Kidney (tissue), 14 donors: ENCODE data around the gene P2RX6. TPM values are rescaled to one million over a fixed set of nuclear protein-coding genes. Genes with fewer than 3 reads are reported as not detected.

Experiments used
- DNase-seq, 5 donors: peaks; one replicate each; pipeline ENCODE4 v3.0.0-alpha.2; 2013 to 2020
- FAIRE-seq: peaks from 2 replicates; lab custom pipeline; 2012; peaks lifted over from hg19 to GRCh38; lab: Jason Lieb, UNC
- H3K27ac ChIP-seq, 2 donors: one replicate each; pipeline ENCODE4 v1.7.0; 2013; ENCODE audit warnings: low read depth in 2 of 2, low read length in 2 of 2, inconsistent platforms in 1 of 2
- H3K27me3 ChIP-seq: one replicate; pipeline ENCODE4 v1.7.1; 2013; ENCODE audit warnings: low read length, inconsistent platforms; ENCODE audit not compliant: control insufficient read depth, insufficient read depth
- H3K36me3 ChIP-seq, 3 donors: one replicate each; pipeline versions ENCODE4 v1.7.0 to v1.7.1; 2013; ENCODE audit warnings: low read length in 3 of 3, control low read depth in 1 of 3, inconsistent platforms in 1 of 3; ENCODE audit not compliant: insufficient read depth in 3 of 3, control insufficient read depth in 2 of 3
- H3K4me1 ChIP-seq, 3 donors: one replicate each; pipeline versions ENCODE4 v1.7.0 to v1.7.1; 2013; ENCODE audit warnings: low read length in 3 of 3, inconsistent platforms in 1 of 3, low read depth in 1 of 3; ENCODE audit not compliant: control insufficient read depth in 2 of 3, insufficient read depth in 2 of 3
- H3K4me3 ChIP-seq, 3 donors: one replicate each; pipeline versions ENCODE4 v1.7.0 to v1.8.1; 2013; ENCODE audit warnings: low read length in 3 of 3, control low read depth in 1 of 3, inconsistent platforms in 1 of 3
- H3K9ac ChIP-seq, 3 donors: one replicate each; pipeline versions ENCODE4 v1.7.0 to v1.7.1; 2013; ENCODE audit warnings: low read length in 3 of 3, control low read depth in 1 of 3, inconsistent platforms in 1 of 3
- H3K9me3 ChIP-seq, 3 donors: one replicate each; pipeline versions ENCODE4 v1.7.0 to v1.7.1; 2013; ENCODE audit warnings: low read length in 3 of 3, control low read depth in 1 of 3, inconsistent platforms in 1 of 3; ENCODE audit not compliant: control insufficient read depth in 2 of 3, insufficient read depth in 1 of 3
- intact Hi-C: fragments of 100-400 bp; cut with DNase I; formaldehyde crosslinking; loops from one replicate; pipeline ENCODE4 v1.11.1; 2022
- polyA plus RNA-seq: library from polyadenylated mRNA; stranded (reverse); fragments of 350-450 nt; fragmentation: Illumina TruSeq; extraction: RNeasy Lipid Tissue Mini Kit (QIAGEN cat#74804); gene quantifications from one replicate; pipeline ENCODE4 v1.2.3, GENCODE V29; 2014; ENCODE audit warnings: low read depth, low replicate concordance; ENCODE audit not compliant: insufficient read depth
- total RNA-seq: library from RNA; stranded (reverse); fragmentation: NEBNext Ultra II Directional; extraction: Animal tissue kit (Norgen Biotek cat#: 25700); gene quantifications from one replicate; pipeline ENCODE4 v1.2.1, GENCODE V29; 2021
- TF ChIP-seq, protein P1 (sequence below): IDR thresholded peaks from 3 replicates; pipeline ENCODE4 v1.5.1; 2012; ENCODE audit warnings: mild to moderate bottlenecking, moderate library complexity, borderline replicate concordance; ENCODE audit not compliant: insufficient read depth; ENCODE audit errors: extremely low read depth
- donor health status: control.
- donor health status: control.
- donor health status: control.
- donor health status: control.
- donor health status: control.
- donor health status: DM: yes; HTN: yes; CAD: no.
- donor health status: Normal renal cell carcinoma (clear cell type).

The P2RX6 gene
- total and polyA plus RNA-seq, 2 donors from 2014 or later = 1.0 to 1.6 TPM

DNA sequence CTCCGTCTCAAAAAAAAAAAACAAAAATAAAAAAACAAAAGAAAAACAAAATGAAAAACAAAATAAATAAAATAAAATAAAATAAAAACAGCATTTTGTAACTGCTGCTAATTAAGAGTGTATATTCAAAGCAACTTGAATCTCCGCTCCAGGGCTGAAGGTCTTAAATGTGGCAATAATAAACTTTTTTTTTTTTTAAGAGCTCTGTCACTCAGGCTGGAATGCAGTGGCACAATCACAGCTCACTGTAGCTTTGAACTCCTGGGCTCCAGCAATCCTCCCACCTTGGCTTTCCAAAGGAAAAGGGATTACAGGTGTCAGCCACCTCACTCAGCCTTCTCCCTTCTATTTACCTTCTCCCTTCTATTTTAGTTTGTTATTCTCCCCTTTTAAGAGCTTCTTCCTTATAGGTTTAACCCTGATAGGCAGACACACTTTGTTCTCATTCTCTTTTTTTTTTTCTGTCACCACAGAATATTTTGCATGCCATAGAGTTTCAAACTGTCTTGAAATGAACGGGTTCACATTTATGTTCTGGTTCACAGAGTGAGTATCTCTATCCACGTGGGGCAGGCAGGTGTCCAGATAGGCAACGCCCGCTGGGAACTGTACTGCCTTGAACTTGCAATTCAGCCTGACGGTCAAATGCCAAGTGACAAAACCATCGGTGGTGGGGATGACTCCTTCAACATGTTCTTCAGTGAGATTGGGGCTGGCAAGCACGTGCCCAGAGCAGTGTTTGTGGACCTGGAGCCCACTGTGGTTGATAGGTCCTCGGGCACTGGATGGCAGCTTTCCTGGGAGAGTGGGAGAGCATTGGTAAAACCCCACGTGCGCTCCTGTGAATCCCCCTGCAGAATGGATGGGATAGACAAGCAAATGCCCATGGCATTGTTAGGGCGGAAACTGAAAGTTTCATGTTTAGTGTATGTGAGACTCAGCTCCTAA, 50.2 kb downstream of the P2RX6 start:
- H3K4me1 ChIP-seq = peaks cover 0 to 3% (median 0%) of the 10 kb centered on the region in 3 donors
- intact Hi-C loops = no loop called here
- no peak overlapping the region for H3K9ac ChIP-seq
- DNase-seq (peak in 1 of 5 donors; percentile 25), FAIRE-seq (no peak)
- H3K36me3 ChIP-seq = no peaks in the 10 kb centered on the region
- no peaks in the 10 kb centered on the region for H3K27me3 ChIP-seq
- no peaks in the 10 kb centered on the region for H3K9me3 ChIP-seq
- no peak overlapping the region for H3K27ac ChIP-seq
- TF ChIP-seq, protein P1, sequence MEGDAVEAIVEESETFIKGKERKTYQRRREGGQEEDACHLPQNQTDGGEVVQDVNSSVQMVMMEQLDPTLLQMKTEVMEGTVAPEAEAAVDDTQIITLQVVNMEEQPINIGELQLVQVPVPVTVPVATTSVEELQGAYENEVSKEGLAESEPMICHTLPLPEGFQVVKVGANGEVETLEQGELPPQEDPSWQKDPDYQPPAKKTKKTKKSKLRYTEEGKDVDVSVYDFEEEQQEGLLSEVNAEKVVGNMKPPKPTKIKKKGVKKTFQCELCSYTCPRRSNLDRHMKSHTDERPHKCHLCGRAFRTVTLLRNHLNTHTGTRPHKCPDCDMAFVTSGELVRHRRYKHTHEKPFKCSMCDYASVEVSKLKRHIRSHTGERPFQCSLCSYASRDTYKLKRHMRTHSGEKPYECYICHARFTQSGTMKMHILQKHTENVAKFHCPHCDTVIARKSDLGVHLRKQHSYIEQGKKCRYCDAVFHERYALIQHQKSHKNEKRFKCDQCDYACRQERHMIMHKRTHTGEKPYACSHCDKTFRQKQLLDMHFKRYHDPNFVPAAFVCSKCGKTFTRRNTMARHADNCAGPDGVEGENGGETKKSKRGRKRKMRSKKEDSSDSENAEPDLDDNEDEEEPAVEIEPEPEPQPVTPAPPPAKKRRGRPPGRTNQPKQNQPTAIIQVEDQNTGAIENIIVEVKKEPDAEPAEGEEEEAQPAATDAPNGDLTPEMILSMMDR = no peak
- no peak overlapping the region for H3K4me3 ChIP-seq

DNA sequence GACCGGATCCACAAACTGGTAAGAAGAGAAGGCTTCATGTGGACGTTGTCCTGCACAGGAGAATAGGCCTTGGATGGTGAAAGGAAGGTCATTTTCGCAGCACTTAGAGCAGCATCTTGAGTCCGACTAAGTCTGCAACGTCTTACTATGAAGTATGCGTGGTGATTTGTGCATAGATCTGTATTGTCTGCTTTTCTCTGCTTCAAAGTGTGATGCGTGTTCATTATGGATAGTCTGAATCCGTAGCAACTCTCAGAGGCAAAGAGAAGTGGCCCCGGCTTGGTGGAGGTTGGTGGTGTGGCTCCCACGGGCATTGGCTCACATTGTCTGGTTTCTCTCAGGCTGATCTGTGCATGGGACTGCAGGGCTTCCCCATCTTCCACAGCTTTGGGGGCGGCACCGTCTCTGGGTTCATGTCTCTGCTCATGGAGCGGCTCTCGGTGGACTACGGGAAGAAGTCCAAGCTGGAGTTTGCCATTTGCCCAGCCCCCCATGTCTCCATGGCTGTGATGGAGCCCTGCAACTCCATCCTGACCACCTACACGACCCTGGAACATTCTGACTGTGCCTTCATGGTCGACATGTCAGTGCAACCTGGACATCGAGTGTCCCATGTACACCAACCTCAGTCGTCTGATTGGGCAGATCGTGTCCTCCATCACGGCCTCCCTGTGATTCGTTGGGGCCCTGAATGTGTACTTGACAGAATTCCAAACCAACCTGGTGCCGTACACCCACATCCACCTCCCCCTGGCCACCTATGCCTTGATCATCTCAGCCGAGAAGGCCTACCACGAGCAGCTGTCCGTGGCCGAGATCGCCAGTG, 52.3 kb downstream of the P2RX6 start:
- intact Hi-C loops = no loop called here
- peaks cover 0 to 3% (median 0%) of the 10 kb centered on the region in 3 donors for H3K4me1 ChIP-seq
- FAIRE-seq (no peak), DNase-seq (no peak)
- TF ChIP-seq, protein P1 = no peak
- H3K9me3 ChIP-seq = no peaks in the 10 kb centered on the region
- no peak overlapping the region for H3K9ac ChIP-seq
- H3K27me3 ChIP-seq = no peaks in the 10 kb centered on the region
- no peak overlapping the region for H3K27ac ChIP-seq
- no peaks in the 10 kb centered on the region for H3K36me3 ChIP-seq
- H3K4me3 ChIP-seq = no peak overlapping the region

DNA sequence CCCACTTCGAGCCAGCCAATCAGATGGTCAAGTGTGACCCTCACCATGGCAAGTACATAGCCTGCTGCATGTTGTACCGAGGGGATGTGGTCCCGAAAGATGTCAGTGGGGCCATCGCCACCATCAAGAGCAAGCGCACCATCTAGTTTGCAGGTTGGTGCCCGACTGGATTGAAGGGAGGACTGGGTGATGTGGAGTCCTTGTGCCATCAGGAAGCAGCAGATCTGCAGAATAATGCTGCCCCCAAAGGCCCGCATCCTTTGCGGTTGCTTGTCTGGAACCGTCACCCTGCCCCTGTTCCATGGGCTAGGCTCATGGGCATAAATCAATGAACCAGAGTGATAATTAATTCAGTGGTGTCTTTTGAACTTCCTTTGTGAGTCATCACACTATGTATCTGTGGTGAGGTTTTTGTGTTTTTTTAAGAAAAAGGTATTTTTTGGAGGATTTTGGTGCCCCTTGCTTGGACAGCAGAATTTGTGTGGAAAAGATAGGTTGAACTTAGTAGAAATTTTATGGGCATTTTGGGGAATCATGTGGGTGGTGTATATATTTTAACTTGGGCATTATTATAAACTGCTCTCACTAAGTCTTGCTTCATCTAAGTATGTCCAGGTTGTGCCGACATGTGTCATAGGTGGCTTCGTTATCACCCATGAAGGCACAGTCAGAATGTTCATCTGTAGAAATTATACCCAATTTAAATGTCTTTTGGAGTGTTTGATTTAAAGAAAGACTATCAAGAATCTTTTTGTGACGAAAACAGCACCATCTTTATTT, 53.1 kb downstream of the P2RX6 start:
- H3K27ac ChIP-seq = no peak overlapping the region
- peaks cover 0 to 3% (median 0%) of the 10 kb centered on the region in 3 donors for H3K4me1 ChIP-seq
- H3K36me3 ChIP-seq = no peaks in the 10 kb centered on the region
- H3K9me3 ChIP-seq = no peaks in the 10 kb centered on the region
- intact Hi-C loops = no loop called here
- H3K4me3 ChIP-seq = no peak overlapping the region
- FAIRE-seq = no peak
- H3K9ac ChIP-seq = no peak overlapping the region
- H3K27me3 ChIP-seq = no peaks in the 10 kb centered on the region
- TF ChIP-seq, protein P1 = no peak
- DNase-seq = no peak
